ENCODE results near the gene PPP4R2.

DNA sequence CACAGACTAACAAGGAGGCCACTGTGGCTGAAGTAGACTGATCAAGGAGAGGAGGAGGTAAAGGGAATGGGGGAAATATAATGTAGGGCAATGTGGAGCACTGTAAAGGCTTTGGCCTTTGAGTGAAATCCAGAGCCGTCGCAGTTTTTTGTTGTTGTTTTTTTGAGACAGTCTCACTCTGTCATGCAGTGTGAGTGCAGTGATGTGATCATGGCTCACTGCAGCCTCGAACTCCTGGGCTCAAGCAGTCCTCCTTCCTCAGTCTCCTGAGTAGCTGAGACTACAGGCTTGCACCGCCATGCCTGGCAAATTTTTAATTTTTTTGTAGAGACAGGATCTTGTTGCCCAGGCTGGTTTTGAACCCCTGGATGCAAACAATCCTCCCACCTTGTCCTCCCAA lies 32.2 kb downstream of the PPP4R2 start:
- TF ChIP-seq E2F4 (CRISPR knock-in tag; IDR thresholded peaks at IDR 0.05; ENCODE audit: low read depth): no peak
- TF ChIP-seq EZH2 (IDR thresholded peaks at IDR 0.05; ENCODE audit: borderline replicate concordance, low read depth, low read length): no peak
- TF ChIP-seq PREB (CRISPR knock-in tag; IDR thresholded peaks at IDR 0.05): no peak
- no peak for TF ChIP-seq HNRNPL (IDR thresholded peaks at IDR 0.05; ENCODE audit: low read depth, low read length)
- no peak for TF ChIP-seq TEAD4 (IDR thresholded peaks at IDR 0.05; ENCODE audit: low read length)
- TF ChIP-seq TEAD4 (CRISPR knock-in tag; IDR thresholded peaks at IDR 0.05; ENCODE audit: borderline replicate concordance): no peak
- TF ChIP-seq POLR2A (conservative IDR thresholded peaks at IDR 0.05): no peak
- no peak for TF ChIP-seq CBFB (CRISPR knock-in tag; IDR thresholded peaks at IDR 0.05)
- TF ChIP-seq ZNF140 (CRISPR knock-in tag; IDR thresholded peaks at IDR 0.05): no peak
- TF ChIP-seq, protein P1, sequence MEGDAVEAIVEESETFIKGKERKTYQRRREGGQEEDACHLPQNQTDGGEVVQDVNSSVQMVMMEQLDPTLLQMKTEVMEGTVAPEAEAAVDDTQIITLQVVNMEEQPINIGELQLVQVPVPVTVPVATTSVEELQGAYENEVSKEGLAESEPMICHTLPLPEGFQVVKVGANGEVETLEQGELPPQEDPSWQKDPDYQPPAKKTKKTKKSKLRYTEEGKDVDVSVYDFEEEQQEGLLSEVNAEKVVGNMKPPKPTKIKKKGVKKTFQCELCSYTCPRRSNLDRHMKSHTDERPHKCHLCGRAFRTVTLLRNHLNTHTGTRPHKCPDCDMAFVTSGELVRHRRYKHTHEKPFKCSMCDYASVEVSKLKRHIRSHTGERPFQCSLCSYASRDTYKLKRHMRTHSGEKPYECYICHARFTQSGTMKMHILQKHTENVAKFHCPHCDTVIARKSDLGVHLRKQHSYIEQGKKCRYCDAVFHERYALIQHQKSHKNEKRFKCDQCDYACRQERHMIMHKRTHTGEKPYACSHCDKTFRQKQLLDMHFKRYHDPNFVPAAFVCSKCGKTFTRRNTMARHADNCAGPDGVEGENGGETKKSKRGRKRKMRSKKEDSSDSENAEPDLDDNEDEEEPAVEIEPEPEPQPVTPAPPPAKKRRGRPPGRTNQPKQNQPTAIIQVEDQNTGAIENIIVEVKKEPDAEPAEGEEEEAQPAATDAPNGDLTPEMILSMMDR (IDR thresholded peaks at IDR 0.05 in 2 of 3, conservative IDR thresholded peaks at IDR 0.05 in 1 of 3; ENCODE audit: insufficient read depth in 2 of 3, low read depth in 1 of 3, low read length in 3 of 3): no peak
